Nephron progenitor cell (in vitro differentiated cells): Measurements from ENCODE around the gene NR3C2.

ENCODE experiments used
- DNase-seq: peaks from one replicate; pipeline ENCODE4 v3.0.0; 2021
- H3K27ac Mint-ChIP-seq: 2 replicates; pipeline ENCODE4 v1.8.0; 2021; ENCODE audit warnings: mild to moderate bottlenecking, moderate library complexity, mixed read lengths
- H3K27me3 Mint-ChIP-seq: 2 replicates; pipeline ENCODE4 v1.8.0; 2021; ENCODE audit warnings: mild to moderate bottlenecking, low read depth, mixed read lengths; ENCODE audit not compliant: poor library complexity
- H3K36me3 Mint-ChIP-seq: 2 replicates; pipeline ENCODE4 v1.8.0; 2021; ENCODE audit warnings: low read depth, mixed read lengths
- H3K4me1 Mint-ChIP-seq: 2 replicates; pipeline ENCODE4 v1.8.0; 2021; ENCODE audit warnings: mixed read lengths
- H3K4me3 Mint-ChIP-seq: 2 replicates; pipeline ENCODE4 v1.8.0; 2021; ENCODE audit warnings: mild to moderate bottlenecking, moderate library complexity, mixed read lengths
- H3K9me3 Mint-ChIP-seq: 2 replicates; pipeline ENCODE4 v1.8.0; 2021; ENCODE audit warnings: mild to moderate bottlenecking, moderate library complexity, mixed read lengths
- CTCF ChIP-seq: fragments of 200-600 bp; sonication (generic); IDR thresholded peaks from 2 replicates; pipeline ENCODE4 v1.5.0; 2021; ENCODE audit warnings: antibody characterized with exemption

NR3C2 gene

GRCh38 chr4:148044089-148044911 lies 397.9 kb downstream of the NR3C2 start:
- no peak for TF ChIP-seq CTCF

GRCh38 chr4:148041606-148042329 lies 400.4 kb downstream of the NR3C2 start:
- no peaks in the 10 kb centered on the region for H3K27me3 Mint-ChIP-seq
- no peak overlapping the region for H3K4me3 Mint-ChIP-seq
- TF ChIP-seq CTCF = no peak
- no peaks in the 10 kb centered on the region for H3K9me3 Mint-ChIP-seq
- peaks cover under 1% of the 10 kb centered on the region for H3K36me3 Mint-ChIP-seq
- H3K27ac Mint-ChIP-seq = no peak overlapping the region
- no peak for DNase-seq
- peaks cover 17% of the 10 kb centered on the region for H3K4me1 Mint-ChIP-seq

More at GRCh38 chr4:148044089-148044911, 397.9 kb downstream of the NR3C2 start:
- Mint-ChIP-seq H3K4me1 (peaks cover 25% of the 10 kb centered on the region), H3K27me3 (no peaks in the 10 kb centered on the region), H3K4me3 (no peak overlapping the region), H3K27ac (peak overlapping the region; percentile 98), H3K9me3 (no peaks in the 10 kb centered on the region), H3K36me3 (peaks cover 25% of the 10 kb centered on the region)
- no peak for DNase-seq

- Mint-ChIP-seq H3K36me3 (peaks cover 12% of the 10 kb centered on the region), H3K4me3 (no peak overlapping the region), H3K27ac (no peak overlapping the region), H3K4me1 (peaks cover 20% of the 10 kb centered on the region), H3K9me3 (no peaks in the 10 kb centered on the region), H3K27me3 (no peaks in the 10 kb centered on the region)
- DNase-seq = no peak
- TF ChIP-seq CTCF = no peak
Measured at GRCh38 chr4:148034813-148035212, 407.4 kb downstream of the NR3C2 start.

- no peak for TF ChIP-seq CTCF
- no peaks in the 10 kb centered on the region for H3K27me3 Mint-ChIP-seq
- H3K9me3 Mint-ChIP-seq = peaks cover 20% of the 10 kb centered on the region
- peaks cover 24% of the 10 kb centered on the region for H3K4me1 Mint-ChIP-seq
- peaks cover 37% of the 10 kb centered on the region for H3K36me3 Mint-ChIP-seq
- no peak for DNase-seq
- H3K27ac Mint-ChIP-seq = peak overlapping the region; percentile 79
- no peak overlapping the region for H3K4me3 Mint-ChIP-seq
Measured at GRCh38 chr4:148030193-148030873, 411.9 kb downstream of the NR3C2 start.

GRCh38 chr4:148029781-148030180 lies 412.4 kb downstream of the NR3C2 start:
- Mint-ChIP-seq H3K27me3 (no peaks in the 10 kb centered on the region), H3K4me3 (no peak overlapping the region)
- DNase-seq = no peak

More at GRCh38 chr4:148029781-148030180, 412.4 kb downstream of the NR3C2 start:
- Mint-ChIP-seq H3K36me3 (peaks cover 37% of the 10 kb centered on the region), H3K9me3 (peaks cover 20% of the 10 kb centered on the region), H3K27ac (peak overlapping the region; percentile 79), H3K4me1 (peaks cover 20% of the 10 kb centered on the region)
- no peak for TF ChIP-seq CTCF
